ENCODE data around the gene PRRG4. TPM values are rescaled to one million over a fixed set of nuclear protein-coding genes. Genes with fewer than 3 reads are reported as not detected.

Gene PRRG4
- total and polyA plus RNA-seq, 2 of the 13 experiments (the other 11 are each of a cell fraction or from before 2014, with no cell fraction given): 0.24 to 0.95 TPM

DNA sequence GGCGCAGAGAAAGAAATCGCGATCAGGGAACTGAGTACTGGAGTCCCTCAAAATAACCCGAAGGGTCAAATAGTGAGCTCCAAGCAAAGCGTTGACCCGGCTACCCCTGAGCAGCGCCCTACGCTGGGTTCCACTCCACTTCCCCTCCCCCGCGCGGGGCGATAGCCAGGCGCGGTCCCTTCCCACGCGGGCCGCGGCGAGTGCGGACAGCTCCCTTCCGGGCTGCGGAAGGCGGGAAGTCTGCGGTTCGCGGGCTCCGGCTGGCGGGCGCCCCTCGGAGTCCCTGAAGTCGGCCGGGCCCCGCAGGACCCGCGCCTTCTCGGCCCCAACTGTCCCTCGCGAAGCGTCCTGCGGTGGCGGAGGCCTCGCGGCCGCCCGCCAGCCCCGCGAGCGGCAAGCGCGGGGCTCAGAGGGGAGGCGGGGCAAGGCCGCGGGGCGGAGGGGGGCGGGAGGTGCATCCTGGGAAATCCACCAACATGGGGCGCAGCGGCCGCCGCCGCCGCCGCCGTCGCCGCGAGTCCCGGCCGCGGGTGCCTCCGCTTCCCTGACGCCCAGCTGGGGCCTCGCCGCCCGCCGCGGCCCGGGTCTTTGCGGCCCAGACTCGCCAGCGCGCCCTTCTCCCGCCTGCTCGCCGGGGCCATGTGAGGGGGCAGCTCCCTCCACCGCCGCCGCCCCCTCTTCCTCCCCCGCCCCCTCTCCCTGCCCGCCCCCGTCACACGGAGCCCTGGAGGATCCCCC lies 62.8 kb downstream of the PRRG4 start, which contains the start of gene QSER1 (continued):
- TF ChIP-seq, protein P1, sequence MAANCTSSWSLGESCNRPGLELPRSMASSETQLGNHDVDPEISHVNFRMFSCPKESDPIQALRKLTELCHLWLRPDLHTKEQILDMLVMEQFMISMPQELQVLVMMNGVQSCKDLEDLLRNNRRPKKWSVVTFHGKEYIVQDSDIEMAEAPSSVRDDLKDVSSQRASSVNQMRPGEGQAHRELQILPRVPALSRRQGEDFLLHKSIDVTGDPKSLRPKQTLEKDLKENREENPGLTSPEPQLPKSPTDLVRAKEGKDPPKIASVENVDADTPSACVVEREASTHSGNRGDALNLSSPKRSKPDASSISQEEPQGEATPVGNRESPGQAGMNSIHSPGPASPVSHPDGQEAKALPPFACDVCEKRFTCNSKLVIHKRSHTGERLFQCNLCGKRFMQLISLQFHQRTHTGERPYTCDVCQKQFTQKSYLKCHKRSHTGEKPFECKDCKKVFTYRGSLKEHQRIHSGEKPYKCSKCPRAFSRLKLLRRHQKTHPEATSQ (CRISPR knock-in tag; IDR thresholded peaks at IDR 0.05; ENCODE audit: borderline replicate concordance): no peak
- TF ChIP-seq ZFAT (CRISPR knock-in tag; conservative IDR thresholded peaks at IDR 0.05) (no peak), ZBTB3 (CRISPR knock-in tag; IDR thresholded peaks at IDR 0.05; ENCODE audit: borderline replicate concordance, low read depth) (no peak), ZC3H4 (CRISPR knock-in tag; IDR thresholded peaks at IDR 0.05; ENCODE audit: borderline replicate concordance) (no peak), MED13 (CRISPR knock-in tag; IDR thresholded peaks at IDR 0.05) (no peak), ZFP90 (CRISPR knock-in tag; IDR thresholded peaks at IDR 0.05; ENCODE audit: borderline replicate concordance) (no peak), DNMT1 (CRISPR knock-in tag; IDR thresholded peaks at IDR 0.05) (no peak), GFI1 (CRISPR knock-in tag; IDR thresholded peaks at IDR 0.05; ENCODE audit: borderline replicate concordance) (0 out of 2 replicates have a peak, but pooled peaks have one; percentile 40), PAX8 (CRISPR knock-in tag; IDR thresholded peaks at IDR 0.05; ENCODE audit: borderline replicate concordance) (no peak), NRL (CRISPR knock-in tag; IDR thresholded peaks at IDR 0.05; ENCODE audit: borderline replicate concordance) (peak; percentile 82; the same call in 1 of the 2 replicates), ZNF367 (CRISPR knock-in tag; IDR thresholded peaks at IDR 0.05; ENCODE audit: borderline replicate concordance) (no peak), KMT2B (CRISPR knock-in tag; IDR thresholded peaks at IDR 0.05) (no peak; the same call in 1 of the 2 replicates), ZFP1 (CRISPR knock-in tag; IDR thresholded peaks at IDR 0.05) (no peak)
- TF ChIP-seq, protein P2, sequence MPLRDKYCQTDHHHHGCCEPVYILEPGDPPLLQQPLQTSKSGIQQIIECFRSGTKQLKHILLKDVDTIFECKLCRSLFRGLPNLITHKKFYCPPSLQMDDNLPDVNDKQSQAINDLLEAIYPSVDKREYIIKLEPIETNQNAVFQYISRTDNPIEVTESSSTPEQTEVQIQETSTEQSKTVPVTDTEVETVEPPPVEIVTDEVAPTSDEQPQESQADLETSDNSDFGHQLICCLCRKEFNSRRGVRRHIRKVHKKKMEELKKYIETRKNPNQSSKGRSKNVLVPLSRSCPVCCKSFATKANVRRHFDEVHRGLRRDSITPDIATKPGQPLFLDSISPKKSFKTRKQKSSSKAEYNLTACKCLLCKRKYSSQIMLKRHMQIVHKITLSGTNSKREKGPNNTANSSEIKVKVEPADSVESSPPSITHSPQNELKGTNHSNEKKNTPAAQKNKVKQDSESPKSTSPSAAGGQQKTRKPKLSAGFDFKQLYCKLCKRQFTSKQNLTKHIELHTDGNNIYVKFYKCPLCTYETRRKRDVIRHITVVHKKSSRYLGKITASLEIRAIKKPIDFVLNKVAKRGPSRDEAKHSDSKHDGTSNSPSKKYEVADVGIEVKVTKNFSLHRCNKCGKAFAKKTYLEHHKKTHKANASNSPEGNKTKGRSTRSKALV (CRISPR knock-in tag; IDR thresholded peaks at IDR 0.05): no peak
- TF ChIP-seq, protein P3, sequence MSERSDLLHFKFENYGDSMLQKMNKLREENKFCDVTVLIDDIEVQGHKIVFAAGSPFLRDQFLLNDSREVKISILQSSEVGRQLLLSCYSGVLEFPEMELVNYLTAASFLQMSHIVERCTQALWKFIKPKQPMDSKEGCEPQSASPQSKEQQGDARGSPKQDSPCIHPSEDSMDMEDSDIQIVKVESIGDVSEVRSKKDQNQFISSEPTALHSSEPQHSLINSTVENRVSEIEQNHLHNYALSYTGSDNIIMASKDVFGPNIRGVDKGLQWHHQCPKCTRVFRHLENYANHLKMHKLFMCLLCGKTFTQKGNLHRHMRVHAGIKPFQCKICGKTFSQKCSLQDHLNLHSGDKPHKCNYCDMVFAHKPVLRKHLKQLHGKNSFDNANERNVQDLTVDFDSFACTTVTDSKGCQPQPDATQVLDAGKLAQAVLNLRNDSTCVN (CRISPR knock-in tag; IDR thresholded peaks at IDR 0.05; ENCODE audit: borderline replicate concordance): no peak
- TF ChIP-seq, protein P4, sequence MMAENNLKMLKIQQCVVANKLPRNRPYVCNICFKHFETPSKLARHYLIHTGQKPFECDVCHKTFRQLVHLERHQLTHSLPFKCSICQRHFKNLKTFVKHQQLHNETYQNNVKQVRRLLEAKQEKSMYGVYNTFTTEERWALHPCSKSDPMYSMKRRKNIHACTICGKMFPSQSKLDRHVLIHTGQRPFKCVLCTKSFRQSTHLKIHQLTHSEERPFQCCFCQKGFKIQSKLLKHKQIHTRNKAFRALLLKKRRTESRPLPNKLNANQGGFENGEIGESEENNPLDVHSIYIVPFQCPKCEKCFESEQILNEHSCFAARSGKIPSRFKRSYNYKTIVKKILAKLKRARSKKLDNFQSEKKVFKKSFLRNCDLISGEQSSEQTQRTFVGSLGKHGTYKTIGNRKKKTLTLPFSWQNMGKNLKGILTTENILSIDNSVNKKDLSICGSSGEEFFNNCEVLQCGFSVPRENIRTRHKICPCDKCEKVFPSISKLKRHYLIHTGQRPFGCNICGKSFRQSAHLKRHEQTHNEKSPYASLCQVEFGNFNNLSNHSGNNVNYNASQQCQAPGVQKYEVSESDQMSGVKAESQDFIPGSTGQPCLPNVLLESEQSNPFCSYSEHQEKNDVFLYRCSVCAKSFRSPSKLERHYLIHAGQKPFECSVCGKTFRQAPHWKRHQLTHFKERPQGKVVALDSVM (CRISPR knock-in tag; IDR thresholded peaks at IDR 0.05): no peak
- TF ChIP-seq, protein P5, sequence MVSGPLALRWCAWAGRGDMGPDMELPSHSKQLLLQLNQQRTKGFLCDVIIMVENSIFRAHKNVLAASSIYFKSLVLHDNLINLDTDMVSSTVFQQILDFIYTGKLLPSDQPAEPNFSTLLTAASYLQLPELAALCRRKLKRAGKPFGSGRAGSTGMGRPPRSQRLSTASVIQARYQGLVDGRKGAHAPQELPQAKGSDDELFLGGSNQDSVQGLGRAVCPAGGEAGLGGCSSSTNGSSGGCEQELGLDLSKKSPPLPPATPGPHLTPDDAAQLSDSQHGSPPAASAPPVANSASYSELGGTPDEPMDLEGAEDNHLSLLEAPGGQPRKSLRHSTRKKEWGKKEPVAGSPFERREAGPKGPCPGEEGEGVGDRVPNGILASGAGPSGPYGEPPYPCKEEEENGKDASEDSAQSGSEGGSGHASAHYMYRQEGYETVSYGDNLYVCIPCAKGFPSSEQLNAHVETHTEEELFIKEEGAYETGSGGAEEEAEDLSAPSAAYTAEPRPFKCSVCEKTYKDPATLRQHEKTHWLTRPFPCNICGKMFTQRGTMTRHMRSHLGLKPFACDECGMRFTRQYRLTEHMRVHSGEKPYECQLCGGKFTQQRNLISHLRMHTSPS (CRISPR knock-in tag; IDR thresholded peaks at IDR 0.05; ENCODE audit: low read depth): no peak
- TF ChIP-seq, protein P6, sequence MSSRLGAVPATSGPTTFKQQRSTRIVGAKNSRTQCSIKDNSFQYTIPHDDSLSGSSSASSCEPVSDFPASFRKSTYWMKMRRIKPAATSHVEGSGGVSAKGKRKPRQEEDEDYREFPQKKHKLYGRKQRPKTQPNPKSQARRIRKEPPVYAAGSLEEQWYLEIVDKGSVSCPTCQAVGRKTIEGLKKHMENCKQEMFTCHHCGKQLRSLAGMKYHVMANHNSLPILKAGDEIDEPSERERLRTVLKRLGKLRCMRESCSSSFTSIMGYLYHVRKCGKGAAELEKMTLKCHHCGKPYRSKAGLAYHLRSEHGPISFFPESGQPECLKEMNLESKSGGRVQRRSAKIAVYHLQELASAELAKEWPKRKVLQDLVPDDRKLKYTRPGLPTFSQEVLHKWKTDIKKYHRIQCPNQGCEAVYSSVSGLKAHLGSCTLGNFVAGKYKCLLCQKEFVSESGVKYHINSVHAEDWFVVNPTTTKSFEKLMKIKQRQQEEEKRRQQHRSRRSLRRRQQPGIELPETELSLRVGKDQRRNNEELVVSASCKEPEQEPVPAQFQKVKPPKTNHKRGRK (CRISPR knock-in tag; IDR thresholded peaks at IDR 0.05): no peak
